GM21619 (cell line): ENCODE measurements around the gene RAP1A.
"Not testable (repeated sequence)": the region's sequence is repeated elsewhere in the genome, so short reads cannot be mapped to it uniquely, and the experiment has no call there.

Experiments
- ATAC-seq: cut with Tn5 transposase; IDR thresholded peaks from one replicate; pipeline ENCODE4 v1.9.1; 2021; ENCODE audit not compliant: unreplicated experiment

Gene RAP1A

DNA sequence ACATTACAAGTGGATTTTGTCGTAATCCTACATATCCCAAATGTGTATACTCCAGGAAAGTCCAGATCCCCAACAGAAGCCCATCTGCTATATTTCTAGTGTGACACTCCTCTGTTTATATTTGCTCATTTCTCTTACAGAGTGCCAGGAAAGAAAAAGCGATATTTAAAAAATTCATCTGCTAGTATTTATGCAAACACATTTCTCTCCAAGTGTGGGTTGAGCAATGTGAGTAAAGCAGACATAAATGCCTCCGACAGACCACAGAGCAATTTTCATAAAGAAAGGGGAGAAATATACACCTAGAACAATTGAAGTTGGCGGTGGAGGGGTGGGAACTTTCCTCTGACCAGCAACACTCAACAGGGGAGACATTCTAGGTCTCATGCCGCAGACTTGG, 22.2 kb upstream of the RAP1A start:
- ATAC-seq, result no peak

DNA sequence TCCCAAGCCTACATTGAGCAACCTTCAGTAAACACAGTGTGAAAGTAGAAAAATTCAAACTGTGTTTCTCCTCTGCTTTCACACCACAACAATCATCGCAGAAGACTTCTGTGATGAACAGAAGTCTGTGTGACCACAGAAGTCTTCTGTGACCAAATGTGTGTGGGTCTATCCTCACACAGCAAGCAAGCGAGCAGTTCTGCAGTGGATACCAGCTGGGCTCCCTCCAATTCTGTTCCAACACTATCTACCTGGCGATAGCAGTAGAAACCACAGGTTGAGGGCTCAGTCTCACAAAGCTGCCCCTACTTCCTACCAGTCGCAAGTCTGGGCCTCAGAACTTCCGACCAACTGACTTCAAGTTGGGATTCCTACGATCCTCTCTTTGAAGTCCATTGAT, 21.0 kb upstream of the RAP1A start:
- ATAC-seq, result no peak

DNA sequence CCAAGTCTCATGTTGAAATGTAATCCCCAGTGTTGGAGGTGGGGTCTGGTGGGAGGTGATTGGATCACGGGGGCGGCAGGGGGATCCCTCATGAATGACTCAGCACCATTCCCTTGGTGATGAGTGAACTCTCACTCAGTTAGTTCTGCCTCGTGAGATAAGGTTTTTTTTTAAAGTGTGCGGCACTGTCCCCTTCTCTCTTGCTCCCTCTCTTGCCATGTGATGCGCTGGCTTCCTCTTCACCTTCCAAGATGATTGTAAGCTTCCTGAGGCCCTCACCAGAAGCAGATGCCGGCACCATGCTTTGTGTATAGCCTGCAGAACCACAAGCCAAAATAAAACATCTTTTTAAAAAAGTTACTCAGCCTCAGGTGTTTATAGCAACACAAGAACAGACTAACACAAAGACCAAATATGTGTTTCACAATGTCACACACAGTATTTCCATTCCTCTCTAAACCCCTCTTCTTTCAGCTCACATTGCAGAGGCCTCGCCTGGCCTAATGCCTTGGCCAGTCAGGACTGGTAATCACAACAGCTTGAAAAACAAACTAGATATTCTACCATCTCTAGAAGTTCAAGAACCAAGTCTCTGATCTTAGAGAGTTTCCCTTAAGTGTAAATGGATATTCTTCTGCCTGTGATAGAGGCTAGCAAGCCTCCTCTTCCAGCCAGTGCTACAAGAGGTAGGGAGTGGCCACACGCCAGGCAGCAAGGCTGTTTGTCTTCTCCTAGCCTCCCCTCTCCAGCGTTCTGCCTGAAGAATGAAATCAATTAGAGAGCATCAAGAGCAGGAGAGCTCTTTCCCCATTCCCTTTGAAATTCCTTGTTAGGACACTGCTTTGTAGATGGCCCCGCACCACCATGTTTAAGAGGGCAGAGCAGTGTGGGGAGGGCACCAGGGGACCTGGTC, 19.6 kb upstream of the RAP1A start:
- ATAC-seq, result peak; percentile 1

DNA sequence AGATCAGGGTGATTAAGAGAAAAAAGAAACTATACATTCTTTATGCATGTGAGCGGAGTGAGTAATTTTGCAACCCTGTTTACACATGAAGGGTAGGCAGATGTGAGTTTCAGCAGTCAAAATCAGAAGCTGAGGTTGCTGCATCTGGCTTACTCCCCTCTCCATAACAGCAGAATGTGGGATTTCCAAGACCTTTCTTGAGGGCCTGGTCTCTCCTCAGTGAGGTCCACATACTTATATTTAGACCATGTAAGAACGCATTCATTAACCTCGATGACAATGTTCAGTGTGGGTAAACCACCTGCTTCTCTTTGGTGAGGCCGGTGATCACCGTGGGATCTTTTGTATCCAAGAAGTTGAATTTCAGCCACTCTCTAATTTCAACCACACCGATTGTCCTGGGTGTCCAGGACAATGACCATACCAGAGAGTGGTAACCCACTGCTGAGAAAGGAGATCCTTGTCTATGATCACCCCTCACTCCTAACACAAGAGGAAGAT, 18.7 kb upstream of the RAP1A start:
- ATAC-seq, result peak; percentile 62

DNA sequence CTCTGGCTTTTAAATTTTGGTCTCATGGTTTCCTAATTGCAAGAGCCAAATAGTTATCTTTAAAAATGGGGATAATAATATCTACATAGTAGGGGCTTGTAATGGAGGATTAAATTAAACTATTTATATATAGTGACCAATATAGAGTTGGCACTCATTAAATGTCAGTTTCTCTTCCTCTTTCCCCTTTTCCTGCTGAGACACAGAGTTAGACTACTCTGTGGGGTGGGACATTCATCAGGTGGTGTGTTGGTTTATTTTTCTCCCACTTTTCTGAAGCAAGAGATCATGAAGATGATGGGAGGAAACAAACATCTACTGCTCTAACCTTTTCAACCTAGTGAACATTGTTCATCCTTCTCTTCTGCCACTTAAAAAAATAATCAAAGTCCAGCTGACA, 17.3 kb upstream of the RAP1A start:
- ATAC-seq, result no peak

DNA sequence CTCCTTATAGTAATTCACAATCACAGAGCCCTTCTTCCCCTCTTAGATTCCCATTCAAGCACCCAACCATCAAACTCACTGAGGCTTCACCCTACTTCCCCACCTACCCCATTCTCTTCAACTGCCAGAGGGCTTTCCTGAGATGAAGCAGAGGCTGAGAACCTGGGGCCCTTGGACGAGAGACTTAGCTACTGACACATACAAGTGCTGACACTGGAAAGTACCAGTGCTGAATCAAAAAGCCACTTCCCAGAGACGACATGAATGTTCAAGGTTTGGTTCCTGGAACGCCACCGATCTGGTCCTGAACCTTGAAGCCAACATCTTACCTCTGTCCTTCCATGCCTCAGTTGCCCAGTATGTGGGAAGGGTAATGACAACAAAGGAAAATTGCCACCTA, 16.6 kb upstream of the RAP1A start:
- ATAC-seq, result no peak

DNA sequence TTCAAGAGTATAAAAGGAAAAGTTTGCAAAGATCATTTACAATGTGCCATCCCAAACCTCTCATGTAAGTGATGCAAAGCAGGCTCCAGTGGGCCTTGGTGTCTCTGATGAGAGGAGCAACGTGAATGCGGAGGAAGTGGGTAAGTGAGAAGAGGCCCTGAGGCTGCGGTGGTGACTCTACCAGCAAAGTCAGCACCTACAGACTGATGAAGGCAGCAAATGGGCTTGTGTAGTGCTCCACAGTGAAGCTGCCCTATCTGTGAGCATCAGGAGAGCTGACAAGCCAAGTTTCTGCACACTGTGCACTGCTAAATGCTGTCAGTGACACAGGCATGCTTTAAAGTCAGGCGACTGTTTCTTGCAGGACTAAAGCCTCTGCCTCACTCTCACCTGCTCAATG, 15.6 kb upstream of the RAP1A start:
- ATAC-seq, result no peak

DNA sequence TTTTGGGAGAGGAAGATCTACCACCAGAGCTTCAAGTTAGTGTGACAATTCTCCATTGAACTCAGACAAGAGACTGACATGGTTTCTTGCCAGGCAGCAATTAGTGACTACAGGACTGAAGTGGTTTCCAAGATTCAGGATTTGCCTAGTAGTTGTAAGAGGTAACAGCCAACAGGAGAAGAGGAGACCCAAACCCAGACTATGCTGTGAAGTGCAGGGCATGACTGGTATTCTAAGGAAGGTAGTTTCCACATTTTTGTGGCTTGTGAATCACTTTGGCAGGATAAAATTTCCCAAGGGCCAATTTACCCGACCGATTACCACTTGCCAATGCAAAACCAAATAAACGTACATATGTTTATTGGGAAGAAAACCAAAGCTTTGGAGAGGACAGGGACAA, 14.7 kb upstream of the RAP1A start:
- ATAC-seq, result no peak

DNA sequence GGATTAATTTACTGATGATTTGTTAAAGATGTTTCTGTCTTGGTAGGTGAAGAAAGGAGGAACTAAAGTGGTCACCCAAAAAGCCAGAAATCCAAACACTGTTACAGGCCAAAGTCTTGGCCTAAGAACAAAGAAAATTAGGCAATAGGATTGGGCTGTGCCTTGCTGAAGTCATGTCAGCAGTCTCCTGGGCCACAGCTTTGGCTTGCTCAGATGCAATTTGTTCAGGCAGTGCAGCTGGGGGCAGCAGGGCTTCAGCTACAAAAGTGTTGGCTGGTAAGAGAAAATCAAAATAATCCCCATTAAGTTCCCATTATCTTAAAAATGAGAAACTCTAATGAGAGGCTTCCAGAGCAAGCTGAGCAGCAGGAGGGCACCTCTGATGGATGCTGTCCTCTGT, 14.0 kb upstream of the RAP1A start:
- no peak for ATAC-seq

DNA sequence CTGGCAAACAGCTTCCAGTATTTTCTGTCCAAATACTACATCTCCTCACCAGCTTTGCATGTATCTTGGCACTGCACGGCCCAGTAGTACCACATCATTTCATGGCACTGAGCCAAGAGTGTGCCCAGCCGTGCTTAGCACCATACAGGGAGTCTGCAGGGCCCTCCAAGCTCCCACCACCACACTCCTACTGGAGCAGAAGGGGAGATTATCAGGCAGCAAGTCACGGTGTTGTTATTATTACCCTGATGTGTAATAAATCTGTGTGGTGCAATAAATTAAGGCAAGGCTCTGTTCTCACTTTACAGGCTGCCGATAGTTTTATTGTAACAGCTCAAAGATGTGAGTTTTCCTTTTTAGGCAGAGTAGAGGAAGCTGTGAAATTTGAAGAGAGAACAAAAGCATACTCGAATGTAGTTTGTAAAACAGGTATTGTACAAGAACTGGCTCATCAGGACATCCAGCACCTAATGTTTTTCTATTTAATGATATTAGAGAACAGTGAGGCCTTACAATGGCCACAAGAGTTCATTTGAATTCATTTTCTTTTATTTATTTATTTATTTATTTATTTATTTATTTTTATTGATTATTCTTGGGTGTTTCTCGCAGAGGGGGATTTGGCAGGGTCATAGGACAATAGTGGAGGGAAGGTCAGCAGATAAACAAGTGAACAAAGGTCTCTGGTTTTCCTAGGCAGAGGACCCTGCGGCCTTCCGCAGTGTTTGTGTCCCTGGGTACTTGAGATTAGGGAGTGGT, 13.0 kb upstream of the RAP1A start:
- ATAC-seq, result not testable (repeated sequence)

DNA sequence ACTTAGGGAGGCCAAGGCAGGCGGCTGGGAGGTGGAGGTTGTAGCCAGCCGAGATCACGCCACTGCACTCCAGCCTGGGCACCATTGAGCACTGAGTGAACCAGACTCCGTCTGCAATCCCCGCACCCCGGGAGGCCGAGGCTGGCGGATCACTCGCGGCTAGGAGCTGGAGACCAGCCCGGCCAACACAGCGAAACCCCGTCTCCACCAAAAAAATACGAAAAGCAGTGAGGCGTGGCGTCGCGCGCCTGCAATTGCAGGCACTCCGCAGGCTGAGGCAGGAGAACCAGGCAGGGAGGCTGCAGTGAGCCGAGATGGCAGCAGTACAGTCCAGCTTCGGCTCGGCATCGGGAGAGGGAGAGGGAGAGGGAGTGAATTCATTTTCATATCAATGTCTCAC, 11.1 kb upstream of the RAP1A start:
- not testable (repeated sequence) for ATAC-seq

DNA sequence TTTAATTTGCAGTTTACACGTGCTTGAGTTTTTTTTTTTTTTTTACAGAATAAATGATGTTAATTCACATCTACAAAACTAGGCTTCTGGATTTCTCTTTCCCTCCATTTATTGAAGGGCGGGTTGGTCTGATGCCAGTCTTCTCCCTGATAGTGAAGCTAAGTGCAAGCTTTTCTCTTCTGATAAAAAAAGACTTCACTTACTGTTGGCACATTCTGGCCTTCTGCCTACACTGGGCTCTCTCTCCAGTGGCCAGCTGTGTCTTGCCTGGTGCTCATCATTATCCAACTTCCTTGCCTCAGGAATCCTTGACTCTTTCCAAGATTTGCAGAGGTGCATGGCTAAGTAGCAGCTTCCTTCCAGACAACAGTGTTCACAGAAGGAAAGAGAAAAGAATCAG, 7.6 kb upstream of the RAP1A start:
- no peak for ATAC-seq

DNA sequence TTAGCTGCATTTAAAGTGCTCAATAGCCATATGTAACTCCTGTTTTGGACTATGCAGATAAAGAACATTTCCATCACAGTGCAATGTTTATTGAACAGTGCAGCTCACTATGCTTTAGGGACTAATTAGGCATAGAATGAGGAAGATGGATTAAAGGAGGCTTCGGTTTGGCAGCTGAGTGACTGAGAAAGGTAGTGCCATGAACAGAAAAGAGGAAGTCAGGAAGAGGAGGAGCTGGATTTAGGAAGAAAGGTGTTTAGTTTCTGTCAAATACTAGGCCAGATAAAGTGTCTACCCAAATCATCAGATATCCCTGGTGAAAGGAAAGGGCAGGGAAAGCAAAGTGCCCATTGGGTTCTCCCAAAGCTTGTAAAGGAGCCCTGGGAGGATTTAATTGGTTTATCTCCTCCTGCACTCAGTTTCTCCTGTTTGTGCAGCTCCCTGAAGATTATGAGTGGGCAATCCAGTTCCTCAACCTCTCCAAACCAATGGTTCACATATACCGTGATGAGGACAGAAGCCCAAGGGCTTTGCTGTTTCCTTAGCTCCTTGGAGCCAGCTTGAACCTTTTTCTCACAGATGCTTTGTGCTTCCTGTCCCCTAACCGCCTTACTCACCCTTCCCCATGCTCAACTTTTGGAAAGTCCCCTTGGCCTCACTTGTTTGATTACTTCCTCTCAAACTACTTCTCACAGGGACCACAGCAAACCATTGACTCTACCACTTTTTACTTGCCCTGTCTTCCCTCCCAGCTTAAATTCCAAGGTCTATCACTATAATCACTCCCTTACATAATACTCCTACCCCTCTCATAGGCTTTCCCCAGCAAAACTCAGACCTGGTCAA, 3.5 kb upstream of the RAP1A start:
- ATAC-seq, result peak; percentile 49

DNA sequence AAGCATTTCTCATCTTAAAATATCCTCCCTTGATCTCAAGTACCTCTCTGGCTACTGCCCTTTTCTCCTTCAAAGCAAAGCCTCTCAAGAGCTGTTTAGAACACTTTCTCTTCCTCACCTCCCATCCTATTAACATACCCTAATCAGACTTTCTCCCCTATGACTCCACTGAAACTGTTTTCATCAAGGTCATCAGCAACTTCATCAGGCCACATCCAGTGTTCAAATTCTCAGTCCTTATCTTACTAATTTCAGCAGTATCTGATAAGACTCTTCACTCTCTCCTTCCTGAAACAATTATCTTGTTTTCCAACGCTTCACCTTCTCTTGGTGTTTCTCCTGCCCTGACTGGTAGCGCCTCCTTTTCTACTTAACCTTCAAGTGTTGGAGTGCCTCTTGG, 1.5 kb upstream of the RAP1A start:
- no peak for ATAC-seq

DNA sequence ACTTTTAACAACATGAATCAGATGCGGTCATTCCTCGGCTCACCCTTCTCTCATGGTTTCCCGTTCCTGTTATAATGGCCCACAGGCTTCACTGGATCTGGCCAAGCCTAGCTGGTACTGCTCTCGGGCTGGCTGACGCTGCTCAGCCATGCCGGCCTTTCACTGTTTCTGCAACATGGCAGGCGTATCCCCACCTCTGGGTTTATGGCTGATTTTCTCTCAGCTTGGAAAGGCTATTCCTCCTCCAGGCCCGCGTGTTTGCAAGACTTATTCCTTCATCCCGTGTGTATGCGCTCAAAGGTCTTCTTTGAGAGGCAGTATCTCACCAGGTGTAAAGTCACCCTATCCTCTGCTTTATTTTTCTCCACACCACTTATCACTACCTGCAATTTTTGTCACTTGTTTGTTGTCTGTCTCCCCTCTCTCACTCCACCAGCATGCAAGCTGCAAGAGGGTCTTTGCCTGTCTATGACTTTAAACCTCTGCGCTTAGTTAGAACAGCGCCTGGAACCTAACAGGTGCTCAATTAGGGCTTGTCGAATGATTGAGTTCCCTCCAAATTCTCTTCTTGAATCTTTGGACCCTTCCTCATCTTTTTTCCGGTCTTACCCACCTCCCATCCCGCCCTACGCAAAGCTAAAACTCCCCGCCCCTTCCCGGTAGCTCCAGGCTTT, 491 bp upstream of the RAP1A start:
- peak; percentile 2 for ATAC-seq

DNA sequence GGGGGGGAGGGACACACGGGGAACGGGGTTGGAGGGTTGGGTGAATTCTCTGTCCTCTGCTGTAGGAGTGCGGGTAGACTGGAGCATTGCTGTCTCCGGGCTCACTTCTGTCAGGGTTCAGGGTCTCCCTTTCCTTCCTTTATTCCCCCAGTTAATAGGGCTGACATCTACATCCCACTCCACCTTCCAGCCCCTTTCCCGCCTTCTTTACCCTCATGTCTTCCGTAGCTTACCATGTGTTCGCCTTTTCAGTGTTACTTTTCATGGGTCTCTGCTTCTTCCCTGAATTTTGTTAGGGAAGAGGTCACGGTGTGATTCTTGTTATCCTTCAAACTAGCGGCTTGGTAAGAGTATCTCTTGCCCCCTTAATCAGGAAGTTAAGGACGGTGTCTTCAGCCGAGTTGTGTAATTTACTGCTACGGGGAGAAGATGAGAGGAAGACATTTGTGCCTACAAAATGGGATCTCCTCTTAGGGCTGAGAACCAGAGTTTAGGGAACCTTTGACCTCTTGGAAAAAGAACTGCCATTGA, 917 bp downstream of the RAP1A start:
- ATAC-seq, result peak; percentile 10

DNA sequence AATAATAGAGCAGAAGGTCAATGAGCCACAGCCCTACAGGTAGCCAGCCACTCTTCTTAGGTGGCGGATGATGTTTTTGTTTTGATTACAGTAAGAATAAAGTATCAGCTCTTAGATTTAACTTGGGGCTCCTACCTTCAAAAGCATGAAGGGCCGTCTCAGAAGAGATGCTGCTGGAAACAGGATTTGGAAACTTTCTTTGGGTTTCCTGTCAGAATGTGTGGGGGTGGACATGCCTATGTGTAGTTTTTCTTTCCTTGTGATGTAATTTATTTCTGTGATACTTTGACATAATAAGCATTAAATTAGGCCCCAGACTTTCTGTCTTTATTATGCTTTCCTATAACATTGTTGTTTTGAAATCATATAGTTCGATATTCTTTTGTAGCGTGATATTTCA, 1.5 kb downstream of the RAP1A start:
- no peak for ATAC-seq

DNA sequence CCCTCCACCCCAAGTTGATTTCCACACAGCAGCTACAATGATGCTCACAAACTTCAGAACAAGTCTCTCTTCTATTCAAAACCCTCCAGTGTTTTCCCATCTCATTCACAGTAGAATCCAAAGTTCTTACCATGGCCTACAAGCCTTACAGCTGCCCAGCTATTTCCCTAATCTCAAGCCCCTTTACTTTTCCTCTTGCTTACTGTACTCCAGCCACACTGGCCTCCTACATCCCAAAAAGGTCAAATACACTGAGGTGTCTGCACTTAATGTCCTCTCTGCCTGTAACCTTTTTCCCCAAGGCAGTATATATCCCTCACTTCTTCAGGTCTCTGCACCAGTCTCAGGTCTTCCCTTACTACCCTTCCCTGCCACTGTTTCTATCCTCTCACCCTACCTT, 2.6 kb downstream of the RAP1A start:
- no peak for ATAC-seq

DNA sequence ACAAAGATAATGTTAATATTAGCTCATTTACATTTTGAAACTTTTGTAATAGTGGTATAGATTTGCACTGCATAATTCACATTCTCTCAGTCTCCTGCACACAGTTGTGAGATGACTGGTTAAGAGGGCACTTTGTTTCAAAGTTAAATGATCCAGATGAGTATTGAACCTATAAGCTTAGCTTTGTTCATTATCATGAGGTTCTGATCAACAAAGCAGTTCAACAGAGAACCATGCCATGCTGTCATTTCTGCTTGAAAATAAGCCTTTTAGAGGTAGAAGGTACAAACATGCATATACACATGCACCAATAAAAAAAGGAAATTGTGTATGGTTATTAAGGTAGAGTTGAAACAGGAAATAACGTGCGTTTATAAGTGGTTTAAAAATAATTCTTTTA, 4.8 kb downstream of the RAP1A start:
- ATAC-seq, result no peak

DNA sequence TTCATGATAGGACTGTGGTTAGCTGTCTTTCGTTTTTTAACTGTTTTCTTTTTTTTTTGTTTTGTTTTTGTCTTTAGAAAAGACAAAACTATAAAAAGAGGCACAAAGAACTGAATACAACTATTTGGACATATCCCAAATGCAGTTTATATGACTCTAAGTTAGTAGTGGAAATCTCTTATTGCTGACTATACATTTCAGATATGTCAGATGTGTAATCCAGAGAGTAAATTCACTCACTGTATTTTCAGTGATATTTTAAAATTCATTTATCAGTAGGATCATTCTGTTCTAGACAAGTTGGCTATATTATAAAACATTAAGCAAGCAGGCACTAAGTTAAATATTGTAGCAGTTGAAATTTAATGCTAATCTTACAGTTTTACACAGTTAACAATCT, 5.7 kb downstream of the RAP1A start:
- no peak for ATAC-seq
